Stimulated activated CD8-positive, alpha-beta memory T cell treated with anti-CD3 and anti-CD28 coated beads, Interleukin-7, amount 100 ng/mL, for 48 hours (primary cell): ENCODE data around the gene GLG1.

Experiments used
- DNase-seq, 2 donors: peaks; one replicate each; pipeline ENCODE4 v3.0.0-alpha.2; 2020; ENCODE audit warnings: low read depth in 1 of 2; ENCODE audit errors: extremely low read depth in 1 of 2

GLG1 gene

GRCh38 chr16:74485916-74486315, 121.0 kb downstream of the GLG1 start:
- DNase-seq: no peak

- no peak for DNase-seq
Observed at GRCh38 chr16:74480150-74481029, 126.5 kb downstream of the GLG1 start.

GRCh38 chr16:74477226-74477625, 129.7 kb downstream of the GLG1 start:
- DNase-seq: no peak

- no peak for DNase-seq
Observed at GRCh38 chr16:74474416-74474815, 132.5 kb downstream of the GLG1 start.

- no peak for DNase-seq
Observed at GRCh38 chr16:74472540-74472939, 134.4 kb downstream of the GLG1 start.

- DNase-seq: no peak
Observed at GRCh38 chr16:74472010-74472409, 134.9 kb downstream of the GLG1 start.

GRCh38 chr16:74469946-74470478, 136.9 kb downstream of the GLG1 start:
- DNase-seq: no peak

GRCh38 chr16:74468807-74469525, 137.9 kb downstream of the GLG1 start:
- DNase-seq: no peak

GRCh38 chr16:74466872-74467271, 140.0 kb downstream of the GLG1 start:
- DNase-seq: no peak

GRCh38 chr16:74465851-74466685, 140.8 kb downstream of the GLG1 start:
- DNase-seq: no peak

GRCh38 chr16:74465281-74465680, 141.6 kb downstream of the GLG1 start:
- DNase-seq: no peak

- DNase-seq: no peak
Observed at GRCh38 chr16:74463888-74464287, 143.0 kb downstream of the GLG1 start.

- no peak for DNase-seq
Observed at GRCh38 chr16:74462361-74462760, 144.6 kb downstream of the GLG1 start.

- no peak for DNase-seq
Observed at GRCh38 chr16:74461826-74462225, 145.1 kb downstream of the GLG1 start.

- no peak for DNase-seq
Observed at GRCh38 chr16:74460542-74460941, 146.4 kb downstream of the GLG1 start.

GRCh38 chr16:74456290-74456625, 150.7 kb downstream of the GLG1 start:
- no peak for DNase-seq

- DNase-seq: no peak
Observed at GRCh38 chr16:74455619-74456289, 151.2 kb downstream of the GLG1 start.

GRCh38 chr16:74455213-74455612, 151.7 kb downstream of the GLG1 start:
- DNase-seq: no peak

GRCh38 chr16:74451951-74452758, 154.8 kb downstream of the GLG1 start:
- no peak for DNase-seq
